ENCODE data around the gene MAN1A2.
"Not testable (repeated sequence)": the region's sequence is repeated elsewhere in the genome, so short reads cannot be mapped to it uniquely, and the experiment has no call there.

MAN1A2 gene

DNA sequence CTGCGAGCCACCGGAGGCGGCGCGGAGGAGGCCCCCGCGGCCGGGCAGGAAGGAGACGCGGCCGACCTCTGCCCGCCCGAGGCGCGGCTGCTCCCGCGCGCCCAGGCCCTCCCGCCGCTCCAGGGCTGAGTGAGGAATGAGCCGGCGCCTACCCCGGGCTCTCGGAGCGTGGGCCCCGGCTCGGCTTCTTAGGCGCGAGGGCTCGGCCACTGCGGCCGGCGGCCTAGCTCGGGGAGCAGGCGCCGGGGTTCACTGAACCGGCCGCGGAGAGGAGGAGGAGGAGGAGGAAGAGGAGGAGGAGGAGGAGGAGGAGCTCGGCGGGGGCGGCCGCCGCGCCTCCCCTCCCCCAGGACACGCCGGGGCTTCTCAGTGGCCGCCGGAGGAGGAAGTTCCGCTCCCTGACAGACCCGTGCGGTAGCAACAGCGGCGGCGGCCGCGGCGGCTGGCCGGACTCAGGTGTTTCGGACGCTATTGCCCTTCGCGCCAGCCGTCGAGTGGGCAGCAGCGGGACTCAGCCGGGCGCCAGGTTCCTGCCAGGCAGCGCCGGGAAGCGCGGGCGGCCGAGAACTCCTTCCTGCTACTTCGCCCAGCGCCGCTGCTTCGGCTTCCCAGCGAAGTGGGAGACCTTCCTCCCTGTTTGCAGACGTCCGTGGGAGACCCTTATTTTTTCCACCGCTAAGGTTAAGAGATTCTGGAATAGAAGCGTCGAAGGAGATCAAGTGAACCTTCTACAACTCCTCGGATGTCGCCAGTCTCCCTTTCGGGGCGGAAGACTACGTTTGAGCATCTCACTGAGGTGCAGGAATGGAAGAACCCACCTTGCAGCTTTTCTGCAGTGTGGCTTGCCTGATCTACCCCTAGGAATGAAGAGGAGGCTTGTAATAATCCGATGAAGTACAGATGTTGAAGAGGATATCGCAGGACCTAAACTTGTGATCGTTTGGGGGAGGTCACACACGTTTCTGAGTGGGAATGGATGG lies at the start of gene MAN1A2:
Gene MAN1A2 (plus strand): TSS at position 404 of the 980 bp plus-strand sequence. CDS start 735 bp downstream, outside the sequence.
- peak; percentile 82 for DNase-seq

DNA sequence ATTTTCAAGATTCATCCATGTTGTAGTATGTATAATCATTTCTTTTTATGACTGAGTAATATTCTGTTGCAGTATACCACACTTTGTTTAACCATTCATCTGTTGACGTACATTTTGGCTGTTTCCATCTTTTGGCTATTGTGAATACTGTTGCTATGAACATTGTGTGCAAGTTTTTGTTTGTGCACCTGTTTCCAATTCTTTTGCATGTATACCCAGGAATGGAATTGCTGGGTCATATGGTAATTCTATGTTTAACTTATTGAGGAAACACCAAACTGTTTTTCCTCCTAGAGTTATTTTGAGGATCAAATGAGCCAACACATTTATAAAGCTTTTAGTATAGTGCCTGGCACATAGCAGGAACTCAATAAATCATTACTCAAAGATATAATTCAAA lies 49.2 kb upstream of the MAN1A2 start:
- DNase-seq = no peak

DNA sequence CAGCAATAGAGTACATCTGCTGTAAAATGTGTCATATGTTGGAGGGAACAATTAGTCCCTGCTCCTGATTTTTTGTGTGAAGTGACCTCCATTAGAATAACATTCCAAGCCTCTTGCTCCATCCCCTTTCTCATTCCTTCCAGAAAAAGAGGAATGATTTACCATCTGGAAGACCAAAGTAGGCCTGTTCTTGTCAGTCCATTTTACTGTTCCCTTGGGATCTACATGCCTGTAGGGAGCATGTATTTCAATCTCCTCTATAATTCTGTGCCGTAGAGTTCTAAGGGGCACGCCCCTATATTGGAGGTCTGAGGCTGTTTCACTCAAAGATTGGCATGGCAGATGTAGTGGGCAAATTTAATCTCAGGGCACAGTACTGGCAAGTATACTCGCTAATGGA lies 48.8 kb upstream of the MAN1A2 start:
- no peak for DNase-seq

DNA sequence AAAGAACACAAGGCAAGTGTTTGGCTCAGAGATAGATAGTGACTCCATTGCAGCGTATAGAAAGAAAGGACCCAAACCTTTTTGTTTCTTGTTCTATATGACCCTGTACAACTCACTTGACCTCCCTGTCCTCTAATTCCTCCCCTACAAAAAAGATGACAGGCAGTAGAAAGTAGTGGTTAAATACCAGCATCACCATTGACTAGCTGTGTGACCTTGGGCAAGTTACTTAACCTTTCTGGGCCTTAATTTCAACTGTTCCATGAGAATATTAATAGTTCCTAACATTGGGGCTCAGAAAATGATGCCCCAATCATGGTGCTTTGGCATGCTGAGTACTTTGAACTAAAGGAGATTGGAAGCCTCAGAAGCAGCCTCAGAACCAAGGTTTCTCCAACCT lies 46.7 kb upstream of the MAN1A2 start:
- no peak for DNase-seq

DNA sequence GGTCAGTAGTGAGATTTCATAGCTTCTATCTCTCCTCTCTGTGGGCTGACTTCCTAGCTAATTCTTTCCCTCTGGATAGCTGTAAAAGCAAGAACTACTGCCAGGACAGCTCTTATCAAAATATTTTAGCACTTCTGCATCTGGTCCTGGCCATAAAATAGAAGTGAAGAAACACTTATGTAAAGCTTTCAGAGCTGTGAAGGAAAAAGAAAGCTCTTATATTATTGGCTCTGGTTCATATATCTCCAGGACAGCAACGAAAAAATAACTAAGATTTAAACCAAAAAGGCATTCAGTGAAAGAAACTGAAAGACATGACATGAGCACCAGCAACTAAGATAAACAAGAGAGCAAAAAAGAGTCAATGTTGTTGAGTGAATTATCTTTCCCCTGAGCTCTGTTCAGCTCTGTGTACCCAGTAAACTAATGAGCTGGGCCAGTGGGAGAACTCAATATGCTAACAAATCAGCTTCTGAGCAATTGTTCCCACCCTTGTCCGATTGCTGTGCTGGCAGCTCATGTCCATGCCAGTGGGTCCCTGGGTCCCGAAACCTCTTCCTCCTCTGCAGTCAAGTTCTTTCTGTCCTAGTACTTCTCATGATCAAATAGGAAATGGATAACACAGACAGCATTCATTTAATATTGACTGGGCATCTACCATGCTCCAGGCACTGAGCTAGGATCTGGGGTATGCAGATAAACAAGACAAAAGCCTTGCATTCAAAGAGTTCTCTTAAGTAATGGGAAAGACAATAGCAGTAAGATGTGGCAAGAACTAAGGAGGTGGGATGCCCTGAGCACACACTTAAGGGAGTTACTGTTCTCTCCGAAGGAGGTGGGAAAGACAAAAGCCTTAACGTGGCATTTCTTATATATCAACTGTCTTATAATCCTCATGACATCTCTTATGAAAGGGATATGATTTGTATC lies 45.3 kb upstream of the MAN1A2 start:
- no peak for DNase-seq

DNA sequence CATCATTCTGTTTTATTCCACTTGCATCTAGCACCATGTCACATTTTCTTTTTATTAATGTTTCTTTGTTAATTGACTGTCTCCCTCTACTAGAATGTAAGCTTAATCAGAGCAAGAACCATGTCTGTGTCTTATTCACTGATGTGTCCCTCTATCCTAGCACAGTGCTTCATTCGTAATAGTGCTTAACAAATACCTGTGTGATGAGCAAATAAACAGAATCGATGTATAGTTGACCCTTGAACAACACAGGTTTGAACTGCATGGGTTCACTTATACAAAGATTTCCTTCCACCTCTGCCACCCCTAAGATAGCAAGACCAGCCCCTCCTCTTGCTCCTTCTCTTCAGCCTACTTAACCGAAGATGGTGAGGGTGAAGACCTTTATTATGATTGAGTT lies 42.9 kb upstream of the MAN1A2 start:
- DNase-seq = no peak

DNA sequence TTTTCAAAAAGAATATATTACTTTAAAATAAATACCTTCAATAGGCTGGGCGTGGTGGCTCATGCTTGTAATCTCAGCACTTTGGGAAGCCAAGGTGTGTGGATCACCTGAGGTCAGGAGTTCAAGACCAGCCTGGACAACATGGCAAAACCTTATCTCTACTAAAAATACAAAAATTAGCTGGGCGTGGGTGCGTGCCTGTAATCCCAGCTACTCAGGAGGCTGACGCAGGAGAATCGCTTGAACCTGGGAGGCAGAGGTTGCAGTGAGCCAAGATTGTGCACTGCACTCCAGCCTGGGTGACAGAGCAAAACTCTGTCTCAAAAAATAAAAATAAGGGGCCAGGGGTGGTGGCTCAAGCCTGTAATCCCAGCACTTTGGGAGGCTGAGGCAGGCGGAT lies 41.2 kb upstream of the MAN1A2 start:
- not testable (repeated sequence) for DNase-seq

DNA sequence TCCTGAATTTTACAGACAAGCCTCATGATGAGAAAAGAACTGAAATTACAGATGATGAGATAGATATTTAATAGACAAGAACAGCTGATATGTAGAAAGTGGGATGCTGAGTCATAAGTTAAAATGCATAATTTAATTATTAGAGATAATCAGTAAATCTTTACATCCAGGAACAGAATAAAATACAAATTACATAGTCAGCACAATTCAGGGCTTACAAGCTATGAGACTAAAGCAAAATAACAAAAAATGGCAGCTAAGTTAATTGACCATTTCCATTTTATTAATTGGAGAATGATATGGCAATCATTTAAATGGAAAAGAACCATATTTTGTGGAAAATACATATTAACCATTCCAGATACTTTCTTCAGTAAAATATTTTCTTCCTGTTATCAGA lies 40.2 kb upstream of the MAN1A2 start:
- DNase-seq = no peak

DNA sequence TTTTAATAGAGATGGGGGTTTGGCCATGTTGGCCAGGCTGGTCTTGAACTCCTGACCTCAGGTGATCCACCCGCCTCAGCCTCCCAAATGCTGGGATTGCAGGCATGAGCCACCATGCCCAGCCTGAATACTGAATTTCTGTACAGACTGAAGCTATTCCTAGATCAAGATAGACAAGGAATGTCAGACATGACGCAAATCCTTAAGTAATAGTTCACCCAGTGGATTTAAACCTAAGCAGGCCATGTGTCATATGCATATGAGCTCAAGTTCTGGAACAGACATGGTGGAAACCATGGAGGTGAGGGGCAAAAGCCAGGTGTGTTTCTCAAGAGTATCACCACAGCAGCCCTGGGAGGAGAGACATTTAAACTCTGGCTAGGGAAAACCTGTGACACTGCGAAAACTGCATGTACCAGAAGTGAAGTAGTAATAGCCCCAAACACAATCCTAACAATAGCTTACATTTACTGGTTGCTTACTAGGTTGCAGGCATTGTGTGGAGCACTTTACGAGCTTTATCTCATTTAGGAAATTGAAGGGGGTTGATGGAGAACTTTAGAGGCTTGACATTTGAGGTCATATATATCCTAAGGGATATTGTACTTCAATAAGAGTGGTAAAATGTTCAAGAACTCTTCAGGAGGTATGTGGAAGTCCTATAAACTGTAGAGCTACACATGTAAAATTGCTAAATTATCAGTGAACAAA lies 31.7 kb upstream of the MAN1A2 start:
- no peak for DNase-seq

DNA sequence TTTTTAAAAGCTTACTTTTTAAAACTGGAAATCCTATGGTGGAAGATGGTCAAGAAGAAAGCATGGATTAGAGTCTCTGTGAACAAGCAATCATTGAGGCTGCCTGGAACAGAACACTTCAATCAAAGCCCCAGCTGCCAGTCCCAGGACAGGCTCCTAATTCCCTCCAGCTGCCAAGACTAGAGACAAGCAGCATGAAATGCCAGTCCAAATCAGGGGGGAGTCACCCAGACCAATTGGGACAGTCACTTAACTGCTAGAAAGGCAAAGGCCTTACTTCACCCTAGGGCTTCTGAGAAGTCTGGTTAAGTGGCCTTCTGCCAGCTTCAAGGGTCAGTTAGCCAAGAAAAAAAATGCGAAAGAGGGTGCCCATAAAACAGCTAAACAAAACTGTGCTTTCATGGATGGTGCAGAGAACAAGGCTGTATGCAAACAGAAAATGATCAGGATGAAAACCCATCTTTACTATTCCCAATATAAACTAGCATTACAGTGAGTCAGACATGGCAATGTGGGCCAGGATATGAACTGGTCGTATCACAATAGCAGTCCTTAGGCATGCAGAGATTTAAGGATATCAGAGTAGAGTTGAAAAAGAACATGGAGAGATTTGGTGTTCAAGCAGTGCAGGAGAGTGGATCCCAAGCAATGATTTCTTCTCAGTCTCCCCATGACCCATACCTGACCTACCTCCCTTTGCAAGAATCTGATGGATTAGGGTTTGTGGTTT lies 31.0 kb upstream of the MAN1A2 start:
- no peak for DNase-seq

DNA sequence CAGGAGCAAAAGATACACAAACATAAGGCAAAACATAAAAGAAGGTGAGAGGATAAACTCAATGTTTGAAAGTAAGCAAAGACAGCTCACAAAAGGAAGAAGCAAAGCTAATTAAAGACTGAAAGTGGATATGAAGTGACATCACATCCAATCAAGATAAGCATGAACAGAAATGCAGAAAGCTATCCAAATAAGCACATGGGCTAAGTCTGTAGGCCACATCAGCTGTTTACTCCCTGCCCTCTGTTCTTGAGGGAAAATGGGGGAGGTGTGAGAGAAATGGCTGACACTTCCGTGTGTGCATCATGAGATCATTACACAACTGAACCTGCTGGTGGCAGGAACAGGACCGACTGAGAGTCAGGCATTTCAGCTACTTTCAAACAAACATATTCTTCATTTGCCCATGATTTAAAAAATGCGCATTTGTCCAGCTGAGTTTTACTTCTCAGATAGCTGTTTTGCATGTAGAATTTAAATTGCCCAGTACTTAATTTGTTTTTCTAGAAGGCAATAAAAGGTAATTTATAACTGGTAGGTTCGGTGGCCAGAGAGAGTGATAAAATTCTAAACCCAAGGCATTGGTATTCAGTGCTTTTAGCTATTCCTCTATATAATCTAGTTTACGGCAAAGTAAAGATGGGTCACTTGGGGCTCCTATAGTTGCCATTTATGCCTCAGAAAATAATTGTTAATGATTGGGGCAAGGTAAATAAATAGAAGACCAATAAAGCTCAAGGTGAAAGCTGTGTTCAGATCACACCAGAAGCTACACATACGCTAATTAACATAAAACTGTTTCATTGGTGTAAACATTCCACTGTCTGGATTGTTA lies 27.2 kb upstream of the MAN1A2 start:
- peak; percentile 45 for DNase-seq

DNA sequence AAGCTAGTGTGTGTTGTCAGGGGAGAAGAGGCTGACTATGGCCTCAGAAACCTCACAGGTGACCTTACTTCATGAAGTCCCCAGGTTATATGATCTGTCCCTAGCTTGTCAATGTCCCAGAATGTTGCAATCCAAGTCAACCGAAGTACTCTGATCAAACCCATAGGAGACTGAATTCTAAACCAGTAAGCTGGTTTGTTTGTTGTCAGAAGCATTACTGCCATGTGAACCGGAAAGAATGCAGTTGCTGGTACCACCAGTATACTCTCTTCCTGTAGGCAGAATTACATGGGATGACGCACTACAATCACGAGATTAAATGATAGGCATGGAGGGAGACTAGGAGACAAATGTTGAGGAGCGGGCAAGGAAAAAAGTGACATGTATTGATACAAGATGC lies 26.1 kb upstream of the MAN1A2 start:
- no peak for DNase-seq

DNA sequence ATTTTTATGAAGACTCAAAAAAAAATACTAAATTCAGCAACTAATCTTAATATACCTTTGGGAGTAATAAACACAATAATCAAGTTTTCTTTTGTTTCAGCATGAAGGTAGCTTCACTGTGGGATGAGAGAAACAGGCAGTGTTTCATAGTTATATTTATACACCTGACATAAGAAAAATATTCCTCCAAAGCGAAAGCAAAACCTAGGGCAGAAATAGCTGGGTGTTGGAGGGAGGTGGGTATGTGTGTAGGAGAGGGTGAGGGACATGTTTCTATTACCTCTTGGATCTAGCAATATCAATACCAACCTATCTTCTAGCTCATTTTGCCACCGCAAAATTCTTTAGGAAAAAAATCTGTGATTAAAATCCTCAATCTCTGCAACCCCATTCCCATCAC lies 24.9 kb upstream of the MAN1A2 start:
- DNase-seq = no peak

DNA sequence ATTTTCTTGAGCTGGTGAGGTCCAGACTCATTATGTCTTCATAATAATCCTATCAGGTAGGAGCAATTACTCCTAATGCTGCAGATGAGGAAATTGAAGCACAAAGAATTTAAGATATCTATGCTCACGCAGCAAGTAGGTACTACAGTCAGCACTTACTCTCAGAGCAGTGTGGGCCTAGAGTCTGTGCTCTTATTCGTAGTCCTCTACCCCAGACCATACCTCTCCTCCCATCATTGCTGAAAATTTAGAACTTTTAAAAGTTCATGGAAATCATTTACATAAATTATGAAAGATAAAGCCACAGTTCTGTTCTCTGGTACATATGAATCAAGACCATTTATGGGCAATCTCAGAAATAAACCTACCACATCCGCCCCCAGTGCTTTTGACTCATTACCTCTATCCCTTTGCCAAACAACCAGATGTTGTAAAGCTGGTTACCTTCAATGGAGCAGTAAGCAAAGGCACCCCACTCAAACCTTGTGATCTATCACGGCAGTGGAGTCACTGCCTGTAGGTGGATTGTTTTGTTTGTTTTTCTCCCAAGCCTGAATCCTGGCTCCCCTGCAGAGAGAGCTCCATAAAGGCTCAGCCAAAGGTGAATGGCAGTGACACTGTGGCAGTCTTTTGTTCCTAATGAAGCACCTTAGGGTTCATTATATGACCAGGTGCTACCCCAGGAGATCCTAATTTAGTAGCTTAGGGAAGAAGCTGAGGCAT lies 20.9 kb upstream of the MAN1A2 start:
- no peak for DNase-seq

DNA sequence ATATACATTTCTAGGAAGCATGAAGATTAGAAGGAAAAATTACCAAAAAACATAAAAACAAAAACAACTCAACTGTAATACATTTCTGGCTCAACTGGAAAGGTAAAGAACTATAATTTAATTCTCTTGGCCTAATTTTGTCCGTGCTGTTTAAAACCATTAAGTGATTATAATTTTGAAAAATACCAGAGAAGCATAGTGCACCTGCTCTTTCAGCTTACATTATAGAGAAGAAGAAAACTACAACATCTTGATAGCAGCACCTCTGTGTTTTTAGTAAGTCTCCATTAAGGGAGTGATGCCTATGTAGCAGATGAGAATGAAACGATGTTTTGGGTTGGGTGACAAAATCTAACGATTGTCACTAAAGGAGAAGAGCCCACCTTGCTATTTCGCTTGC lies 19.3 kb upstream of the MAN1A2 start:
- no peak for DNase-seq

DNA sequence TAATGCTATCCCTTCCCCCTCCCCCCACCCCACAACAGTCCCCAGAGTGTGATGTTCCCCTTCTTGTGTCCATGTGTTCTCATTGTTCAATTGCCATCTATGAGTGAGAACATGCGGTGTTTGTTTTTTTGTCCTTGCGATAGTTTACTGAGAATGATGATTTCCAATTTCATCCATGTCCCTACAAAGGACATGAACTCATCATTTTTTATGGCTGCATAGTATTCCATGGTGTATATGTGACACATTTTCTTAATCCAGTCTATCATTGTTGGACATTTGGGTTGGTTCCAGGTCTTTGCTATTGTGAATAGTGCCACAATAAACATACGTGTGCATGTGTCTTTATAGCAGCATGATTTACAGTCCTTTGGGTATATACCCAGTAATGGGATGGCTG lies 14.6 kb upstream of the MAN1A2 start:
- DNase-seq = not testable (repeated sequence)

DNA sequence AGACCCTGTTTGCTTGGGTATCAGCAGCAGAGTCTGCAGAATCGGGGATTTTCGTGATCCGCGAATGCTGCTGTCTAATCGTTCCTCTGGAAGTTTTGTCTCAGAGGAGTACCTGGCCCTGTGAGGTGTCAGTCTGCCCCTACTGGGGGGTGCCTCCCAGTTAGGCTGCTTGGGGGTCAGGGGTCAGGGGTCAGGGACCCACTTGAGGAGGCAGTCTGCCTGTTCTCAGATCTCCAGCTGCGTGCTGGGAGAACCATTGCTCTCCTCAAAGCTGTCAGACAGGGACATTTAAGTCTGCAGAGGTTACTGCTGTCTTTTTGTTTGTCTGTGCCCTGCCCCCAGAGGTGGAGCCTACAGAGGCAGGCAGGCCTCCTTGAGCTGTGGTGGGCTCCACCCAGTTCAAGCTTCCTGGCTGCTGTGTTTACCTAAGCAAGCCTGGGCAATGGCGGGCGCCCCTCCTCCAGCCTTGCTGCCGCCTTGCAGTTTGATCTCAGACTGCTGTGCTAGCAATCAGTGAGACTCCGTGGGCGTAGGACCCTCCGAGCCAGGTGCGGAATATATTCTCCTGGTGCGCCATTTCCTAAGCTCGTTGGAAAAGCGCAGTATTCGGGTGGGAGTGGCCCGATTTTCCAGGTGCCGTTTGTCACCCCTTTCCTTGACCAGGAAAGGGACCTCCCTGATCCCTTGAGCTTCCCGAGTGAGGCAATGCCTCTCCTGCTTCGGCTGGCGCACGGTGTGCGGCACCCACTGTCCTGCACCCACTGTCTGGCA lies 9.2 kb upstream of the MAN1A2 start:
- DNase-seq = not testable (repeated sequence)

DNA sequence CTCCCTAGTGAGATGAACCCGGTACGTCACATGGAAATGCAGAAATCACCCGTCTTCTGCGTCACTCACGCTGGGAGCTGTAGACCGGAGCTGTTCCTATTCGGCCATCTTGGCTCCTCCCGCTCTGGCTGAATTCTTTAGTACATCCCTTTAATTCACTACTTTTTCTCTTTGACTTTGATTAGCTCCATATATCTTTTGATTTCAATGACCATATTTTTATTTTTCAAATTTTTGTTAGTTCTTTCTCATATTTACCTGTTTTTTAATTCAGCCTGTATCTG lies 8.7 kb upstream of the MAN1A2 start:
- not testable (repeated sequence) for DNase-seq

DNA sequence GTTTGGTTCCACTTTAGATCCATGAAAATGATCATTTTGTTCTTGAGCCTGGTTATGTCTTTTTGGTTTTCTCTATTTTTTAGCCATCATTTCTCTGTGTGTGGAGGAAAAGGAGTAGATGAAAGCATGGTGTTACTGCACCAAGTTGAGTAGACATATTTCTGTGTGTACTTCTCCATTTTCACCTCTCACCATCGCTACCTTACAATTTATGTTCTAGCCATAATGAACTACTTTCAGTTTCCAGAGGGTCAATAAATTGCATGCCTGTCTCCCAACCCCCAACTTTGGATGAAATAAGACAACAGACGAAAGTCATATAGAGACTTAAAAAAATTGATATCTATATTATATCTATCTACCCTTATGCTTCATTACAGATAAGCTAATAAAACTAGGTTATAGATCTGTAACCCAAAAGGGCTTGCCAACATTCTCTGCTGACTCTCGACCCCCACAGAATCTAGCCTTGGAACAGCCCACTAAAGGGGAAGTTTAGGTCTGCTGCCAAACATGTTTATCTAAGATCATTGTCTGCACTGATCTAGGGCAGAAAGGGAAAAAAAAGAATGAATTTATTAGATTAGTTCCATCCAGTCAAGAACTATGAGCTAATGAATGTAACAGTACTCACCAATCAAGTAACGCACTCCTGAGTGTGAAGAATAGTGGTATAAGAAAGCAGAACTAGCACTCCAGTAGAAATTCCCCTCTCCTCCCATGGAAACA lies 7.5 kb upstream of the MAN1A2 start:
- DNase-seq = no peak

All from hematopoietic multipotent progenitor cell treated with erythropoietin and hydrocortisone succinate and interleukin-3 and kit ligand, for 8 days (in vitro differentiated cells).